Medulla oblongata (tissue), 1 donor: ENCODE results near the gene DENND1A.

Source experiments
- DNase-seq: peaks from one replicate; pipeline ENCODE4 v3.0.0-alpha.2; 2015; ENCODE audit errors: extremely low spot score

DENND1A gene

GRCh38 chr9:123617952-123618678, 311.8 kb downstream of the DENND1A start:
- DNase-seq = no peak

DNA sequence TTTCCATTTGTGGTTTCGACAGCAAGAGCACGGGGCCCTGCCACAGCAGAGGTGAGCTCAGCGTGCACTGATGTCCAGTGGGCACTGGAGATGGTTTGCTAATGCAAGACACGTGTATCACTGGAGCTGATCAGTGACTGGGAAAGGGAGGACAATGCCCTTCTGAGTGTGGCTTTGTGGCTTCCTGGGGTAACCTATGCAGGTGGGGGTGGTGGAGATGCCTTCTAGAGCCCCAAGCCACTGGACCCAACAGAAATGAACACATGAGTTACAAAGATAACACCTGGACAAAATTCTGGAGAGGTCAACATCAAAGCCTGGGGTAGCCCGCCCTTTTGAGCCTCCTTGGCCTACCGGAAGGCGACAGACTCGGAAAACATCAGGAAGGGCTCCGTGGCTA, 312.6 kb downstream of the DENND1A start:
- no peak for DNase-seq

- no peak for DNase-seq
Observed at GRCh38 chr9:123616707-123617106, 313.2 kb downstream of the DENND1A start.

DNA sequence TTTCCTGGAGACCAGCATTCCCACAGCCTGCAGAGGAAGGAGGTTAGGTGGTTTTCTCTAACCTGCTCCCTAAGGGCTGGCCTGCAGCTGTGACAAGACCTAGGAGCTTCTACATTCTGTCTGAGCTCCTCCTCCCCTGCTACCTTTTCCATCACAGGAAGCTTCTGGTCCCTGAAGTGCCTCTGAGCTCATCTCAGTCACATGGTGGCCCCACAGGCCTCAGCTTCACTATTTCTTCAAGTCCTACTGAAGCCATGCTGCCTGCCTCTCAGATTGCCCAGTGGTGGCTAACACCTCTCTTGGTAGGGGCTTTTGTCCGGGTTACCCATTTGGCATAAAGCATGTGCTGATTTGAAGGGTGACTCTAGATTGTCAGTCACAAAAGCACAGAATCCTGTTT, 314.5 kb downstream of the DENND1A start:
- DNase-seq = no peak

GRCh38 chr9:123614306-123615263, 315.3 kb downstream of the DENND1A start:
- no peak for DNase-seq

DNA sequence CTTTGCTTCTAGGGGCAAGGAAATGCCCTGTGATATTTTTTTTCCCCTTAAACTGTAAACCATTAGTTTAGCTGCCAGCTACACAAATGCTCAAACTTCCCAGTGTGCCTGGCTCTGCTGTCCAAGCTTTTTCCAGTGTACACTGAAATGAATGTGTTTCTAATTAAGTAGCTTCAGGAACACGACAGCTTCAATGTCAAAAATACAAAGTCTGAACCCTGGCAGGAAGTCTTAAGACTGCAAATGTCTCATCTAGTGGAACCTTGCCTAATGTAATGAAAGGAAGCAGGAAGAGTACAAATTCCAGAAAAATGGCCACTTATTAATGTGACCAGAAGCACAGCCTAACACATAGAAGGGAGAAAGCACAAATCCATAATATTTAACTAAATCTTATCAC, 318.7 kb downstream of the DENND1A start:
- no peak for DNase-seq

DNA sequence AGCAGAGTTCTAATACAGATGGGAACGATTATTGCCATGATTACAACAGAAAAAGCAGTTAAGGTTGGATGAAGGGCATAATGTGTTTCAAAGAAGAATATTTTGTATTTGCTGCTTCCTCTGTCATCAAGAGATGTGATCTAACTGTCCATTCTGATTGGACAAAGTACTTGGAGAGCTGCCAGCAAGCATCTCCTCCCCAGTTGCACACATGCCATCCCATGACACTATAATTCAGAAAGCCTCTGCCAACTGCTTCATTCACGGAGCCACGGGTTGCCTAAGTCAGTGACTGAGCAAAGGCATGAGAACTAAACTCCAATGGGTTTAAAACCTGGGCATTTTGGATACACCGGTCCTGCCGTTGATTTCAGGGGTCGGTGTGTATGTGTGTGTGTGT, 320.1 kb downstream of the DENND1A start:
- DNase-seq = peak; percentile 3

- no peak for DNase-seq
Observed at GRCh38 chr9:123608104-123608503, 321.8 kb downstream of the DENND1A start.

- no peak for DNase-seq
Observed at GRCh38 chr9:123607479-123607878, 322.4 kb downstream of the DENND1A start.

DNA sequence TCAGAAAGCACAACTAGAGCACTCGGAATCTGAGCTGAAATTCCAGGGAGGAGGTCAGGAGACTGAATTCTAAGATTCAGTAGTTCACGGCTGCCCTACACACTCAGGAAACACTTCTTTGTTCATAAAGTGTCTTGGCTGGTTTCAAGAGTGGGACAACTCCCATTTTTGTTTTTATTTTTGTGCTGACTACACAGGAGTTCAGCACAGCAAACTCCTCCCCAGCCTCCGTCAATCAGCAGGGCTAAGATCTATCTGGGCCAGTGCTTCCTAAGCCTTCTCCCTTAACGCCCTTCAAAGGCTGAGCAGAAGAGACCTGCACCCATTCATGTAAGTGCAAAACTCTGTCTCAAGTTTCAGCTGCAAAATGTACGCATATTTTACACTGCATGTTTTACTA, 323.8 kb downstream of the DENND1A start:
- DNase-seq = no peak

- no peak for DNase-seq
Observed at GRCh38 chr9:123605286-123605685, 324.6 kb downstream of the DENND1A start.

DNA sequence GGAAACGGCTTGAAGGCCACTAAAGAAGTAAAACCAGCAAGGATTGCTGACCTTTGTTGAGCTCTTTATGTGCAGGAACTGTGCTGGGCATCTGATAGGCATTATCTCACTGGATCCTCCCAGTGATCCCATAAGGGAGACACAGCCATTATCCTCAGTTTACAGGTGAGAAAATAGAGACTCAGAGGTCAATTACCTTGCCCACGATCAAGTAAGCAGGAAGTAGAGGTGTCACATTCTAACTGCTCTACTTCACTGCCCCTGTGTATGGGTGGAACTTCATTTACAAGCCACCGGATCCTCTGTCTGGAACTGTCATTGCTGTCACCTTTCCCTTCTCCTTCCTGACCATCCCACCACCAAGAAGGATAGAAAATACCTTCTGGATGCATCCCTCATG, 325.1 kb downstream of the DENND1A start:
- no peak for DNase-seq

DNA sequence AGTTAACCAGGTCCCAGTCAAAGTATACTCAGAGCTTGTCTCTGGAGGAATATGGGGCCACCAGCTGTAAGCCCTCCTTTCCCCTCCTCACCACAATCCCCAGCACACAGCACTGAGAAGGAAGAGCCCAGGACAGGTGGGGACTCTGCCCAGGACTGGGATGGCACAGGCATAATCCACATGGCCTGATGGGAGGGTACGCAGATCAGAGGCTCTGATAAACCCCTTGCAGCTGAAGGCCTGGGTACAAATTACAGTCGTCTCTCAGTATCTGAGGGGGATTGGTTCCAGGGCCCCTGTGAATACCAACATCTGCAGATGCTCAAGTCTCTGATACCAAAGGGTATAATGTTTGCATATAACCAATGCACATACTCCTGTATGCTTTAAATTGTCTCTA, 328.1 kb downstream of the DENND1A start:
- no peak for DNase-seq

- DNase-seq = no peak
Observed at GRCh38 chr9:123599781-123600180, 330.1 kb downstream of the DENND1A start.

- DNase-seq = no peak
Observed at GRCh38 chr9:123597876-123598556, 331.9 kb downstream of the DENND1A start.

DNA sequence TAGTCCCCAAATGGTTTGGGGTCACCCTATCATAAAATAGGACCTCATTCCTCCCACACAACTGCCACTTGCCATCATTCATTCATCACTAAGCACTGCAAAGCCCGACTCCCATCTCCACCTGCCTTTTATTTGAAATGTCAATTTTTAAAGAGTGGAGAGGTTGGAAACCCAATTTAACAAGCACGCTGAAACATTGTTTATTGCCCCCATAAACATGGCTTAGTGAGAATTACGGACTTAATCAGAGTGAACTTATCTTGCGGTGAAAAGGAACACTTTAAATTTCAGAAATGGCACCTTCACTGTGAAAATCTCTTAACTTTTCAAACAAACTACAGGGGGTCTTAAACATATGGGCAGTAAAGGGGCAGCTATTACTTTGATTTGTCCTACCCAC, 332.9 kb downstream of the DENND1A start:
- DNase-seq = no peak

GRCh38 chr9:123591283-123591682, 338.6 kb downstream of the DENND1A start:
- no peak for DNase-seq

- no peak for DNase-seq
Observed at GRCh38 chr9:123590499-123590898, 339.4 kb downstream of the DENND1A start.

GRCh38 chr9:123589361-123590239, 340.3 kb downstream of the DENND1A start:
- DNase-seq = no peak

DNA sequence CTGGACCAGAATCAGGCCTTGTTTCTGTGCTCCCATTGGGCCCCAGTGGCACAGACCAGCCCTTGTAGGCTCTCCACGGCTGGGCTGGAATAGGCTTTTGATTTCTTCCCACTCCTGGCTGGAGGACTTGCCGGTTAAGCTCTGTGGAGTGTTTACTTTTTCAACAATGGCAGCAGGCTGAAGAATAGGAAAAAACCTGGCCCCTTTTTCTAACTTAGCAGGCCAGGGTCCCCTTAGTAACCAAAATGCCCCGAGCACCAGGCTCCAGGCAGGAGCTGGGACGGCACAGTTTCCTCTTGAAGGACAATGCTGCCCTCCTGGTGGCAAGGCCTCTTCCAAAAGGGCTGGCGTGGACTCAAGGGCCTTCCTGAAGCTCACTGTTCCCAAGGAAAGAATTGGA, 343.7 kb downstream of the DENND1A start:
- DNase-seq = peak; percentile 82
